AG04450 (cell line): ENCODE measurements around the gene SCGB1C1. TPM values are rescaled to one million over a fixed set of nuclear protein-coding genes. Genes with fewer than 3 reads are reported as not detected.
"Not testable (repeated sequence)": the region's sequence is repeated elsewhere in the genome, so short reads cannot be mapped to it uniquely, and the experiment has no call there.

Experiments used
- CTCF ChIA-PET: fragments of 300-600, 350-600 bp; formaldehyde crosslinking; extraction: SDS; loops from one replicate; lab custom pipeline; 2022; ENCODE audit warnings: antibody characterized with exemption, inconsistent platforms; lab: Charles Lee
- POLR2A ChIA-PET: fragments of 350-600 bp; formaldehyde crosslinking; extraction: SDS; loops from one replicate; lab custom pipeline; 2021; ENCODE audit warnings: antibody characterized with exemption, inconsistent platforms; lab: Yijun Ruan, JAX
- DNase-seq: peaks from one replicate; pipeline ENCODE4 v3.0.0-alpha.2; 2011; ENCODE audit warnings: low read depth, low spot score
- H3K27ac ChIP-seq: one replicate; pipeline ENCODE4 v1.5.1; 2012; ENCODE audit warnings: low read depth, low read length, control low read depth
- H3K27me3 ChIP-seq: one replicate; pipeline ENCODE4 v1.6.0; 2012; ENCODE audit warnings: low read length; ENCODE audit not compliant: control insufficient read depth, insufficient read depth
- H3K4me3 ChIP-seq: 2 replicates; pipeline ENCODE4 v1.5.1; 2011; ENCODE audit warnings: mild to moderate bottlenecking, low read depth, low read length, control low read depth
- H3K9me3 ChIP-seq: 2 replicates; pipeline ENCODE4 v1.5.1; 2012; ENCODE audit warnings: low read length; ENCODE audit not compliant: control insufficient read depth, insufficient read depth
- polyA minus RNA-seq: library from RNA; depleted of rRNA, polyadenylated mRNA; stranded (reverse); fragments of >200 nt; gene quantifications from 2 replicates; pipeline ENCODE4 v1.2.3, GENCODE V29; 2011; rRNA and poly(A)+ RNA removed
- polyA plus RNA-seq: library from polyadenylated mRNA; depleted of rRNA; stranded (reverse); fragments of >200 nt; gene quantifications from 2 replicates; pipeline ENCODE4 v1.2.3, GENCODE V29; 2011; rRNA removed
- TF ChIP-seq, protein P1 (sequence below): IDR thresholded peaks from 2 replicates; pipeline ENCODE4 v1.5.1; 2011; ENCODE audit warnings: low read depth, low read length, control low read depth, inconsistent platforms

SCGB1C1 gene
- polyA plus RNA-seq (not detected in 2 replicates), polyA minus RNA-seq (not detected in 2 replicates)

DNA sequence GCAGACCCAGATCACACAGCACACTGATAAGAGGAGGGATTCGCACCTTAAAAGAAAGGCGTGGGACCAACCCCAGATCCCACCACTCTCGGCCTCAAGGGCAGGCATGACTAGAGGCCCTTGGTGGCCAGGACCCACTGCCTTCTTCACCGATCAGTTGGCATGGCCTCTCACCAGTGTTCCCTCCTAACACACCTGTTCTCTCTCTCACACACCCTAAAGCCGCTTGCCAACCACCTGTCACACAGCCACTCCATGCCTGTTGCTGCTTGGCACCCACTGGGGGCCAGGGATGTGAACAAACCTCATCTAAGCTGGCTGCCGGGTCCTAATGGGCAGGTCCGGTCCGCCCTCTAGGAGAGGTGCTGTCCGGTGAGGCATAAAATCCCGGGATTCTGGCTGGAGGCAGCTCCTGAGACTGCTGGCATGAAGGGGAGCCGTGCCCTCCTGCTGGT, at the start of gene SCGB1C1:
TSS of gene SCGB1C1 (plus strand) at position 405 of the 455 bp plus-strand sequence. CDS start at position 427, 22 bp downstream.
- H3K4me3 ChIP-seq, H3K27ac ChIP-seq, DNase-seq, CTCF ChIA-PET, H3K9me3 ChIP-seq, POLR2A ChIA-PET, H3K27me3 ChIP-seq: not testable (repeated sequence)

DNA sequence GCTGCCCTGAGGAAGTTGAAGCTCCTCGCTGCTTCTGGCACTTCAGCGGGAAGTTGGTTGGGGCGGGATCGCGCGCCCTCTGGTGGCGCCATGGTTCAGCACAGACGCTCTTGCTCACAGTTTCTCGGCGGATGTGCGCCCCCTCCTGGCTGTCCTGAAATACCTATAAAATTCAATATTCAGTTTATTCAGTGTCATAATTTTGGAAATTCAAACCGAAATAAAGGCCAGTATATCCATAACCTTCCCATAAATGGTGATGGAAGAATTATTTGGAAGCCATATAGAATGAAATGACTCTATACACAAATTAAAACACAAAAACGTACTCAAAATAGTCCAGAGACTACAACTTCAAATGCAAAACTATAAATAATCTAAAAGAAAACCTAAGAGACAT, 12.6 kb upstream of the SCGB1C1 start:
- DNase-seq, H3K27ac ChIP-seq, CTCF ChIA-PET, POLR2A ChIA-PET, H3K4me3 ChIP-seq, H3K9me3 ChIP-seq, H3K27me3 ChIP-seq: not testable (repeated sequence)
- TF ChIP-seq, protein P1, sequence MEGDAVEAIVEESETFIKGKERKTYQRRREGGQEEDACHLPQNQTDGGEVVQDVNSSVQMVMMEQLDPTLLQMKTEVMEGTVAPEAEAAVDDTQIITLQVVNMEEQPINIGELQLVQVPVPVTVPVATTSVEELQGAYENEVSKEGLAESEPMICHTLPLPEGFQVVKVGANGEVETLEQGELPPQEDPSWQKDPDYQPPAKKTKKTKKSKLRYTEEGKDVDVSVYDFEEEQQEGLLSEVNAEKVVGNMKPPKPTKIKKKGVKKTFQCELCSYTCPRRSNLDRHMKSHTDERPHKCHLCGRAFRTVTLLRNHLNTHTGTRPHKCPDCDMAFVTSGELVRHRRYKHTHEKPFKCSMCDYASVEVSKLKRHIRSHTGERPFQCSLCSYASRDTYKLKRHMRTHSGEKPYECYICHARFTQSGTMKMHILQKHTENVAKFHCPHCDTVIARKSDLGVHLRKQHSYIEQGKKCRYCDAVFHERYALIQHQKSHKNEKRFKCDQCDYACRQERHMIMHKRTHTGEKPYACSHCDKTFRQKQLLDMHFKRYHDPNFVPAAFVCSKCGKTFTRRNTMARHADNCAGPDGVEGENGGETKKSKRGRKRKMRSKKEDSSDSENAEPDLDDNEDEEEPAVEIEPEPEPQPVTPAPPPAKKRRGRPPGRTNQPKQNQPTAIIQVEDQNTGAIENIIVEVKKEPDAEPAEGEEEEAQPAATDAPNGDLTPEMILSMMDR: peak; percentile 27; the same call in 1 of the 2 replicates

DNA sequence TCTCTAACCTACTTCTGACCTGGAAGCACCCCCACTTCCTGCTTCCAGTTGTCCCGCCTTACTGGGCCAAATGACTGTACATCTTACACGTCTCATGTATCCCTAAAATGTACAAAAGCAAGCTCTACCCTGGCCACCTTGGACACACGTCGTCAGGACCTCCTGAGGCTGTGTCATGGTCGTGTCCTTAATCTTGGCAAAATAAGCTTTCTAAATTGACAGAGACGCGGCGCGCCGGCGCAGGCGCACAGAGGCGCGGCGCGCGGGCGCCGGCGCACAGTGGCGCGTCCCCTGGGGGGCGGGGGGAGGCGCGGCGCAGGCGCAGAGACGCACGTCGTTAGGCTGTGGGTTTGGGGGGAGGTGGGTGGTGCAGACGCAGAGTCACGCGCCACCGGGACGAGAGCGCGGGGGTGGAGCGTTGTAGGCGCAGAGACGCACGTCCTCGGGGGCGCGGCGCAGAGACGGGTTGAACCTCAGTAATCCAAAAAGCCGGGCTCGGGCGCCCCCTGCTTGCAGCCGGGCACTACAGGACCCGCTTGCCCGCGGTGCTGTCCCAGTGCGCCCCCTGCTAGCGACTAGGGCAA, 3.6 kb upstream of the SCGB1C1 start:
- DNase-seq, POLR2A ChIA-PET, H3K4me3 ChIP-seq: not testable (repeated sequence)

DNA sequence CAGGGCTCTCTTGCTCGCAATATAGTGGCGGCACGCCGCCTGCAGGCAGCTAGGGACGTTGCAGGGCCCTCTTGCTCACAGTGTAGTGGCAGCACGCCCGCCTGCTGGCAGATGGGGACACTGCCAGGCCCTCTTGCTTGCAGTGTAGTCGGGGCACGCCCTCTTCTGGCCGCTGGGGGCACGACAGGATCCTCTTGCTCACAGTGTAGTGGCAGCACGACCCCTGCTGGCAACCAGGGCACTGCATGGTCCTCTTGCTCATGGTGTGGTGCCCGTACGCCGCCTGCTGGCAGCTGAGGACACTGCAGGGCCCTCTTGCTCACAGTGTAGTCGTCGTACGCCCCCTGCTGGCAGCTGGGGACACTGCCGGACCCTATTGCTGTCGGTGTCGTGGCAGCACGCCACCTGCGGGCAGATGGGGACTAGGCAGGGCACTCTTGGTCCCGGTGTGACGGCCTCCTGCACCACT, 3.0 kb upstream of the SCGB1C1 start:
- H3K27me3 ChIP-seq, H3K9me3 ChIP-seq, H3K27ac ChIP-seq, H3K4me3 ChIP-seq, DNase-seq, POLR2A ChIA-PET, CTCF ChIA-PET: not testable (repeated sequence)
- TF ChIP-seq, protein P1: peak; percentile 12; the same call in 1 of the 2 replicates

More for the DNA sequence above, 3.6 kb upstream of the SCGB1C1 start:
- CTCF ChIA-PET, H3K9me3 ChIP-seq, H3K27me3 ChIP-seq, H3K27ac ChIP-seq: not testable (repeated sequence)

DNA sequence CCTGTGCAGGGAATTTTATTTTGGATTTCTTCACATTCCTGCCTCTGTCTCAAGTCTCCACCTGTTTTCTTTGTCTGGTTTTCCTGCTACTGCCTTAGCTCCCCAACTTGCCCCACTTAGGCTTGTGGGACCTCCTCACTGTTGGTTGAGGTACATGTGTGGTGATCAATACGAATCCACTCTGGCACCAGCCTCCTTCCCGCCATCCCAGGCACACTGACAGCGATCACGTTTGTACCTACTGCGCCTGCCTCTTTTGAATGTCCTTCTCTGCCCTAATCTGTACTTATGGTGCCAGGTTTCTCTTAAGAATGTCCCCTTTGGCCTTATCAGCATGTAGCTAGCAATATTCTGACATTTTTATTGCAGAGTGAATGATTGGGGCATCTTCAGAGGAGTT, 2.3 kb upstream of the SCGB1C1 start:
- DNase-seq, H3K9me3 ChIP-seq, POLR2A ChIA-PET, H3K4me3 ChIP-seq, H3K27me3 ChIP-seq, H3K27ac ChIP-seq, CTCF ChIA-PET: not testable (repeated sequence)

DNA sequence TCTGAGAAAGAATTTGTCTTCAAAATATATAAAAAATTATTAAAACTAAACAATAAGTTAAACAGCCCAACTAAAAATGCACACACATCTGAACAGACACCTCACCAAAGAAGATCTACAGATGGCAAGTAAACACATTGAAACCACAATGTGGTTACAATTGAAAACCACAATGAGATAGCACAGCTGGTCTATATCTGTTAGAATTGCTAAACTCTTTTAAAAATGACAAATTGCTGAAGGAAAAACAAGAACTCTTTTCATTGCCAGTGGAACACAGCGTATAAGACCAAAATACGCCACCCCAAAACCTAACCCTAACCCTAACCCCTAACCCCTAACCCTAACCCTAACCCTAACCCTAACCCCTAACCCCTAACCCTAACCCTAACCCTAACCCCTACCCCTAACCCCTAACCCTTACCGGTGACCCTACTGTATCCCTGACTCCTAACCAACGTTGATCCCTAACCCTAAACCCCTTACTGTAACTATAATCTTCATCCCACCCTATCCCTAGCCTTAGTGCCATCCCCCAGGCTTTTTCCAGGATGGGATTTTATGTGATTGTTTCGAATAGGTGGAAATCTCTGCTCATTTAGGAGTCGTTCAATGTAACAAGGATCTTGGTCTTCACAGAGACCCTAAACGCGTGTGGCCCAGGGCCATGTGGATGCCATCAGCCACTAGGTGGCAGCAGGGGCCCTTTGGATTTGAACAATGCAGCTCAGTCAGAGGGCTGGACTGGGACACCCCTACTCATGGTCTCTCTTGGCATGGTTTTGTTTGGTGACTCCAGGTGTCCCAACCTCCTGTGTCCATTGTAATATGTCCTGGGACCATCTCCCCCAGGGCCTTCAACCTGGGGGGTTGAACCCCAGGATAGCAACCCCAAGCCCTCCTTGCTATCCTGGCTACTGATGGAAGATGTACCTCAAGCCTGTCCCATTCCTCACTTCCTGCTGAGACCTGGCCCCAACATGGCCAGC, 1.1 kb upstream of the SCGB1C1 start:
- CTCF ChIA-PET, H3K27me3 ChIP-seq, H3K27ac ChIP-seq, POLR2A ChIA-PET, DNase-seq, H3K4me3 ChIP-seq, H3K9me3 ChIP-seq: not testable (repeated sequence)
- TF ChIP-seq, protein P1: peak; percentile 28; the same call in 1 of the 2 replicates

DNA sequence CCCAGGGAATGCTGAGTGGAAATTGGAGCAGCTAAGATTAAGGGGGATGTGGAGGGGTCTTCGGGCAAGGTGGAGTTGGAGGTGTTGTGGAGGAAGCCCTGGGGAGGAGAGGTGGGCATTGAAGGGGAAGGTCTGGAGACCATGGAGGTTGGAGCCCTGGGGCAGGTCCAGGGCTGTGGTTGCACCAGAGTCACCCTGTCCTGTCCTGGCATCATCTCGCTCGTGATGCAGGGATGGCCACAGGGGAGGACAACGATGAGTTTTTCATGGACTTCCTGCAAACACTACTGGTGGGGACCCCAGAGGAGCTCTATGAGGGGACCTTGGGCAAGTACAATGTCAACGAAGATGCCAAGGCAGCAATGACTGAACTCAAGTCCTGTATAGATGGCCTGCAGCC, 603 bp downstream of the SCGB1C1 start:
- DNase-seq, POLR2A ChIA-PET, H3K9me3 ChIP-seq, CTCF ChIA-PET, H3K4me3 ChIP-seq, H3K27me3 ChIP-seq, H3K27ac ChIP-seq: not testable (repeated sequence)
